CD4-positive, alpha-beta T cell treated with Interleukin-4 for 4 hours (primary cell): Measurements from ENCODE around the gene ALCAM.

Experiments
- DNase-seq: peaks from one replicate; pipeline ENCODE4 v3.0.0-alpha.2; 2020

Gene ALCAM

DNA sequence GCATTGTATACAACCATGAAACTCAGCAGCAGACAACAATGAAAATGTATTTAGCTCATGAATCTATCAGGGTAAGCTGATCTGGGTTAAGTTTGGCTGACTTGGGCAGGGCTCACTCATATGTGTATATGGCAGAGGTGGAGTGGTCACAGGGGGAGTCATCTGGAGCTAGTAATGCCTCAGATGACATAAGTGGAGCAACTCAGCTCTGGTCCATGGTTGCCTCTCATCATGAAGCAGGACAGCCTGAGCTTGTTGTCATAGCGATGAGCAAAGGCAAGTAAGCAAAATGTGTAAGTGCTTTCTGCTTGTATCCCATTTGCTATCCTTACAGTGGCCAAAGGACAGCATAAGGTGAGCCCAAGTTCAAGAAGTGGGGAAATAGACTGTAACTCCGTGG lies 64.5 kb downstream of the ALCAM start:
- DNase-seq = no peak

DNA sequence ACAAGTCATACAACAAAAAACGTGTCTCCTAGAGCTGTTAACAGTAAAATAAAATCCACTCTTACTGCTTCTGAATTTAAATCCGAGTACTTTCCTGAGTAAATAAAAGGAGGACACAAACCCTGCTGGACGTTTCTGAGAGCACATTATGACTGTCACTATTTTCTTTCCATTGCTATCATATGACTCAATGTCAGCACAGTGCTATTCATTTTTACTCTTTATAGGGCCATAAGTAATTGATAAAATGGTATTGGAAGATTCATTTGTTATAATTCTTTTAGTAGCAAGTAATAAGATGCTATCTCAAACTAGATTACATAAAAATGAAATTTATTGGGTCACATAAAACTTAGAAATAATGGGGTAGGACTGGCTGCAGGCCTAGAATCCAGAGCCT lies 68.6 kb downstream of the ALCAM start:
- DNase-seq = no peak

DNA sequence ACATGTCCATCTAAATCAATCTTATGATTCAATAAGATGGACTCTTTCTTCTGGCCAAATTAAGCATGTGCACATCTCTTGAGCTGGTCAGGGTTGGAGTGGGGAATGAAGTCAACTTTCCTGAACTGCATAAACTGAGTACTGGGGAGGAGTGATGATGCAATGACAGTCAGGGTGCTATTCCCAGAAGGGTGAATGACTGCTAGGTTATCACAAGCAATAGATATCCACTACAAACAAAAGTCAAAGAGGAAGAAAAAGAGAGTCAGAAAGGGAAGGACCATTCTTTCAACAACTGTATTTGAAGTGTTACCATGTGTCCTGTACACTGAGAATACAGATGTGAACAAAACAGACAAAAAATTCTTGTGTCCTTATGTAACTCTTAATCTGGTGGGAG lies 70.0 kb downstream of the ALCAM start:
- DNase-seq = no peak

DNA sequence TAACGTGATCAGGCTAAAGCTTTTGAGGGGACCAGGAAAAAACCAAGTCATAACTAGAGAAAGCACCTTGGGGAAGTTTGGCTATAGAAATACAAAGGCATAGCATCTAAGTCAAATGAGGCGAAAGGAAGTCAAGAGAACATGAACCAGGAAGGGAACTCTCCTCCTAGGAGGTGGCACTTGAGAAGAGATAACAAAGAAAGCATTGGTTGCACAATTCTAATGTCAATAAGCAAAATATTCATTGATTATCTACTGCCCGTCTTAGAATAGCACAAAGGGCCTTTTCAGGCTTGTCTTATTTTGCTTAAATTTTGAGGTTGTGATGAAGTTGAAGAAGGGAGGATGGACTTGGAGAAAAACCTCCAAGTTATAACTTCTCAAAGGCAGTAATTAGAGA lies 73.4 kb downstream of the ALCAM start:
- no peak for DNase-seq

DNA sequence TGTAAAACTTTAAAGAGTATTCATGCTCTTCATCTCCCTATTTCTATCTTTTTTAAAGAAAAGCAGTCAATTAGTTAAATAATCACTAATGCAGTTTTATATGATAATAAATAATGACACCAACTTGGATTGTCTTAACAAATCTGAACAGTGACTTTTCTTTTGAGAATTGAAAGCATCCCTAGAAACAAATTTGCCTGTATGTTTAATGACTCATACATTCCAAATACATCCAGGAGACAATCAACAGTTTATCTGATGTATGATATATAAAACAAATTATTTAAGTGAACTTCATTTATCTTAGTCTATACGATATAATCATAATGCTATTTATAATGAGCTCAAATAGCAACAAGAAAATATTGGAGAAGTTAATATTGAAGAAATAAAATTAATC lies 78.0 kb downstream of the ALCAM start:
- DNase-seq = no peak

DNA sequence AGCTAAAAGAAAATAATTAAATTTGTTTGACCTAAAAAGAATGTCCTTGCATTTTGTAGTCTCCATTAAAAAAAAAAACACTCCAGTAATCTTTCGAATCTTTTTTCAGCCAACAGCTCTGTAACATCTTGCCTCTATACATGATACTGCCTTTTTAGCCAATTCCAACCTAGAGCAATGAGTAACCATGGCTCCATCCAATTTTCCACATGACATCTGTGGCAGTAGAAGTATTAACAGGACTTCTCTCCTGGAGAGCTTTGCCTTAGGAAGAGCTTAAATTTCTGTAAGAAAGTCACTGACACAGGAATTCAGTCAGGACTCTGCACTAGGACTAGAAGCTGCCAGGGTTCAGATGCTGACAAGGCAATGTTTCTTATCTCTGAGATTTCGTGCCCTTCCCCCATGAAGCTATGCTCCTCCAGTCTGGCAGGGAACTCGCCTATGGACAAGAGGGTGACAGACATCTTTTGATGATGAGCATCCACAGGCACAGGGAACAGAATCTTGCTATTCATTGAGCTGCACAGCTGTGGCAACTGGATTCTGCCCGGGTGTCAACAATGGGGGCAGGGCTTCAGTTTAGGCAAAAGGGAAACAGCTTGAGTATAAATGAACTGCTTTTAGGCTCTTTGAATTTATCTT lies 81.8 kb downstream of the ALCAM start:
- no peak for DNase-seq

DNA sequence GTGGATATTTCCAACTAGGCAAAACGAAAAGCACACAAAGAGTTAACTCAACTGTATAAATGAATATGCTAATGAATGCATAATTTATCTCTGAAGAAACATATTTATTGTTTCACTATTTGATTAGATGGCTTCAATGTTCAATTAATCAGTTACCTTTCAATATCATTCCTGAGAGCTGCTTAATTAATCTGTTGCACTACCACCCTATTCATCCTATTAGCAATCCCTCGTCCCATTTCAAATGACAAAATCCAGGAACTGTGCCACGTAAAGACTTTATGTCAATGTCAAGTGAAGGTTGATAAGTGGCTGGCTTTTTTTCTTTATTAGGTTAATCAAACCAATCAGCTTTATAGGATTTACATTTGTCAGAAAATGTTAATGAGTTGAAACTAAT lies 82.7 kb downstream of the ALCAM start:
- DNase-seq = no peak

DNA sequence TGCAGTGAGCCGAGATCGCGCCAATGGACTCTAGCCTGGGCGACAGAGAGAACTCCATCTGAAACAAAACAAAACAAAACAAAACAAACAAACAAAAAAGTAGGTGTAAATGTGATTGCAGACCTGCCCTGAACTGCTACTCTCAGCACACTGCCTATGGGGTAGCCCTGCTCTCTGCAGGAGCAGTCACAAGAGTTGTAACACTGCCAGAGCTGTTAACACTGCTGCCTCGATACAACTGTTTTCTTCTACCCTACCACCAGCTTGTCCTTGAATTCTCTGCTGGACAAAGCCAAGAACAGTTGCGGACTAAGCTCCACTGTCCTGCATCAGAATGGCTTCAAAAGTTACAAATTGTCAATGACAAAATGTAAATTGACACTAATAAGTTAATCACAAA lies 89.3 kb downstream of the ALCAM start:
- DNase-seq = no peak

DNA sequence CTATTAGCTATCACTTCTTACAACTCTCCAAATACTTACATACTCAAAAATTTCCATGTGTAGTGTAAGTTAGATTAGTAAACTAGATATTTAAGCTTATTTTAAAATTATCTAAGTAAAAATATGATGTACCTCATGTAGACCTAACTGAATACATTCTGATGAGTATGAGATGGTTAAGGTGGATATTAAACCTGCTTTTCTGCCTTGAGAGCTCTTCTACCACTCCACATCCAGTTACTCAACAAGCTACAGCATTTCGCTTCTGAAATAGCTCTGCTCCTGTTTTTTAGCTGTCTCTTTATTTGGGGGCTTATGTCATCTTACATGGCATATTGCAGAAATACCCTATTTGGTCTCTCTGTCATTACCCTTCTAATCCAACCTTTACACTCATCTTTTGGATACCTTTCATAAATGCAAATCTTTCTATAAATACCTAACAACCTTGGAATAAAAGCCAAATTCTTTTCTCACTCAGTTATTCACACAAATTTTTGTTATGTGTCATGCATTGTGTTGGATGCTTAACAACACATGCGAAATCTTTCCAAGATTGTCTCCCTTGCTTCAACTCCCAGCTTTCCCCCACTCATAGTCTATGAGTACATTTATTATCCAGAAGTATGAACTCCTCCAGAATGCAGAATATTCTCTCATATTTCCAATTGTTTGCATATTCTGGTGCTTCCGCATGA lies 92.0 kb downstream of the ALCAM start:
- no peak for DNase-seq

DNA sequence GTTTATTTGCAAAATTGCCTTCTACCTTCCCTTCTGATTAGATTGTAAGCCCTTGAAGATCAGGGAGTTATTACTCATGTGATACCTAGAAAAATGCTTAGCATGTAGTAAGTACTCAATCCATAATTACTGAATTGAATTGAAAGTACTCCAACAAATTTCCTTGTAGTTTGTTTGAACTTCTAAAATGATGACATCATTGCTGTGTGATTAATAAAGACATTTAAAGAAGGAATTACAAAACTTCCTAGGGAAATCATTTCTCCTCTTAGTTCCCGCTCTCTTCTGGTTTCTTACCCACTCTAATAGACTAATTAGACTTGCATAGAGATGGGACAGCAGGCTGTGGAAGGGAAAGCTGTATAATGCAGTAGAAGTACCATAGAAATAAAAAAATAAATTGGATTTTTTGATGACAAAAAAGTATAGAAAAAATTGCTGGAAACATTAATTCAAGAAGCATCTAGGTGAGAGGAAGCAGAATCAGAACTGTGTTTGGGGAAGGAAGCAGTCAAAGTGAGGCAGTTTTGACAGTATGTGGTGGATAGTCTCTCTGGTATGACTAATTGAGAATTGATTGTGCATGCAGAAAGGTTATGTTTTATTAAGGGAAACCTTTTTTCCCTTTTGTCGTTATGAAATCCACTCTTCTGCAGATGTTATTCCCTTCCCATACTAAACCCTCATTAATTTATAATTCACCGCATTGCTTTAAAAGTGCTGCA lies 93.0 kb downstream of the ALCAM start:
- no peak for DNase-seq

DNA sequence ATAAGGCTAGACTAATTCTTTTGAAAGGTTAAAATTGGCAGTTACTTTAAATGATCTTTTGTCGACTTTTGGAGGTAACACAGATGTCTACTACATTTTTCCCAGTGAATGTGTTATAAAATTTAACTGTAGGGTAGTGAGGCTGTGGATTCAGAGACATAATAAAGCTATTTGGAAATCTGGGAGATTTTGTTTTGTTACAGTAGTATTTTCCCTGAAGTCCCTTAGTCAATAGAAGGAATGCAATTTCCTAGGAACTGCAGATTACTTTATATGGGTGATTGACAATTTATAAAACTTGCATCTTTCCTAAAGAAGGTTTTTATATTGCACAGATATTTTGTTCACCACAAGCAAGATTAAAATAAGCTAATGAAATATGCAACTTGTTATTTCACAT lies 96.9 kb downstream of the ALCAM start:
- DNase-seq = no peak

DNA sequence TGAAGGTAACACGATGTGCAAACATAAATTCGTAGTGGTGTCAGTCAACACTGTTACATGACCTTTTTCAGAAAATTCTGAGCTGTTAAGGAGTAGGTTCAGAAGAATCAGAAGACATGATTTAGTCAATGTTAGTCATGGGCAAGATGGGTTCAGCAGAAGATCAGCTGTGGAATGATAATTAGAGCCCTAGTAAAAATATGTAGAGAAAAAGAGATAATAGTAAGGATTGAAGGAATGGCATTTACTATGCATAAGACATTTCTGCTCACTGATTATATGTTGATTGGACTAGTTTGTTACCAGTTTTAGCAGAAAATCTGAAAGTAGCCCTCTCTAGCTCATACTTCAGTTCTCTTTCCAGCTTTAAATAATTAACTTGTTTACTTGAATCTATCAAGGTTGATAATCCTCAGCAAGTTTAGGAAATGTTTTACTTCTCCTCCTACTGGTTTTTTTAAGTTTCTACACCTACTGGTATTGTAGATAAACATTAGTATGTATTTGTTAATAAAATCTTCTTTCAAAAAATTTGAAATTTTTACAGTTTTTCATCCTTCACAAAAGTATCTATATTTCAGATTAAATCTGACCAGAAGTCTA lies 98.6 kb downstream of the ALCAM start:
- no peak for DNase-seq

DNA sequence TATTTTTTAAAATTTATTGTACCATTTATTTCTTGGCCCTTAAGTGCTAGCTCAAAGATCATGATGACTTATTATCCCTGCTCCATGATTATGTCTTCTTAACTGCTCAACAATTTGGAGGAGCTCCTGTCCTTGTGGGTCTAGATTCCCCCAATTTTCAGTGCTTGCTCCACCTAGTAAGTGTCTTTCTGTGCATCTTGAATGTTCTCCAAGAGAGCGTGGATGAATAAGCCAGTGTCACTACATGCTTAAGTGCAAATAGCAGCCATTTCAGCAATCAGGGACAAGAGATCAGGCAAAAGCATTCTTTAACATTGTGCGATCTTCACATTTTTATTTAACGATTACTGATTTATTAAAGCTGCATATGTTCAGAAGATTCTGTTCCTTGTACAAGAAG lies 99.4 kb downstream of the ALCAM start:
- DNase-seq = no peak

DNA sequence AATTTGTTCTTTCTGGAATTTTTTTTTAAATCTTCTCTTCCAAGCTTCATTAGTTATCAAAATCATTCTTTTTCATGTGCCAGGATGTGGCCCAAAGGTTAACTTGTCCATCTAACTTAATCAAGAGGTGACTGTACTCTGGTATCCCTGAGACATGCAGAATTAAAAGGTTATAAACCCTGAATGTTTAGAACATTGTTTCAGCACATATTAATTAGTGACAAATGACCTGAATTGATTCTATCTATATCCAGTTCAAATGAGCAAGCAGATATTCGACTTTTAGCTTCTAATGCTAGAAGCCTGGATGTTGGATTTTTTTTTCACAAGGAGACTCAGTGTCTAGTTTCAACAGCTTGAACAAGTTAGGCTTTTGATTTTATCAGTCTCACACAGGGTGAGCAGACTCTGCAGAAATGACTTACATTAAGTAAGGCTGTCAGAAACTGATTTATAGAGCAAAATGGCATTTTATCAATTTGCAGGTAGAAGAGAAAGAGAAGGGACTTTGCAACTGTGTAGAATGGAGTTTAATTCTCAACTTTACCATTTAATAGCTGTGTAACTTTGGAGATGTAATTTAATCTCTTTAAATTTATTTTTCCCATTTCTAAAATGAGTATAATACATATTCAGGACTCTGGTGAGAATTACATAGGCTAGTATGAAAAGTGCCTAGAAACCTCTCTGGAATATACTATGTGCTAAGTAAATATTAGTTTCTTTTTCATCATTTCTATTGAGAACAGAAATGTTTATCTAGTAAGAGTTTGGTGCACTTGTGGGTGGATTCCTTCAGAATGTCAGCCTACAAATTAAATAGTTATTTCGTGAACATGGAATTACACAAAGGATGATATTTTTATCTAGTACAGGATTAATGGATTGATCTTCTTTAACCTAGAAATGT lies 100.0 kb downstream of the ALCAM start:
- DNase-seq = no peak

DNA sequence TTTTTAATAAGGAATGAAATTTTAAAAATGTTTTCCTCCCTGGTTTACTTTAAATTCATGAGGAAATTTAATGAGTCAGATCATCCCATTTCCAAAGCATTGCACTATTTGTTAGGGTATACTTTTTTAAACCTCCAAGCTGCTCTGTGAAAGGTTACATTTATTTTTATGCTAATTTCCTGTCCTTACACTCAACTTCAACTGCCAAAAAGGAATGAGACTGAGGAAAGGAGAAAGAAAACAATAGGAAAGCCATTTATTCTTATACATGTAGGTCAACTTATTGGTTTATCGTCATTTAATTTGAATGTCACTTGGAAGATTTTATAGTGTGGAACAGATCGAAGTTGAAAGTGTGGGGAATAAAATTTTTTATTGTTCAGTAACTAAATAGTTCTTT lies 104.1 kb downstream of the ALCAM start:
- DNase-seq = no peak

DNA sequence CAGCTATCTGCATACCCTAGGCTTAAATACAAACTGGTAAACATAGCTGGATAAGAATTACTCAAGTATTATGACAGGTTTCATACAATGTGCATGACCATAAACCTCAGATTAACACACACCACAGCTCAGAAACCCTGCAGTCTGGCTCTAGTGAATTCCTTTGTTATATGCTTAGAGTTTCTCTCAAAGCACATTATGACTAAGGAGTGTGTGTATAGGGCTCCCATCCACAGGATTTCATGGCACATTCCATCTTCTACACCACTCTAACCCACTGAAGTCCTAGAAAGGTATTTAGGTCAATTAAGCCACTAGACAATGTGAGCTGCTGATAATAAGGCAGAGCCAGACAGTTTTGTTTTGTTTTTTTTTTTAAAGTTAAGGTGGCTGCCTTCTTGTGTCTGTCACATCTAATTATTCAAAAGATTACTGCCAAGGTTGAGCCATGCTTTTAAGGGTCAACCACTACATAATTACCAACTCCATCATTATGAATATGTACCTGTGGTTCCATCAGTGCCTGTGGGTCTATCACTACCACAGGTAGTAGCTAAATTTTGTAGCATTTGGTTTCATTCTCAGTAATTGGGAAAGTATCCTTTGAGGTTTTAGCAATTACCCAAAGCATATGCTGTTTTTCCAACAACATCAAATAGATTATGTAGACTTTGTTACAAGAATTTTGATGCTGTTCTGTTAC lies 107.0 kb downstream of the ALCAM start:
- no peak for DNase-seq

DNA sequence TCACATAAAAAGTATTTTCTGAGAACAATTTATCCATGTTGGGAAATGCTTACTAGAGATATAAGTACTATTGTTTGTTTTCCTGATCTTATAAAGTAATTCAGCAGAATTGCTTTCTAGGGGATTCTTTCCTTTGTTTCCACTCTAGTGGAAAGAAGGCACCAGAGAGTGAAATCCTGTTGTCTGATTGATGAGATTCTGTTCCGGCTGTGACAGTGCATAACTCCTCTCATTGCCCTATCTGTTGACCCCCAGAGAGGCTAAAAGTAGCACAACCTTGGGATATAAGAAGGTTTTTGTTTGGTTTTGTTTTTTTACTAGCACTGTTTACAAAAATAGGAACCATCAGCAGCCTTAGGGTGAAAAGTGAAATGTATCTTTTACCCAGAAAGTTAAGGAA lies 114.1 kb downstream of the ALCAM start:
- DNase-seq = no peak

DNA sequence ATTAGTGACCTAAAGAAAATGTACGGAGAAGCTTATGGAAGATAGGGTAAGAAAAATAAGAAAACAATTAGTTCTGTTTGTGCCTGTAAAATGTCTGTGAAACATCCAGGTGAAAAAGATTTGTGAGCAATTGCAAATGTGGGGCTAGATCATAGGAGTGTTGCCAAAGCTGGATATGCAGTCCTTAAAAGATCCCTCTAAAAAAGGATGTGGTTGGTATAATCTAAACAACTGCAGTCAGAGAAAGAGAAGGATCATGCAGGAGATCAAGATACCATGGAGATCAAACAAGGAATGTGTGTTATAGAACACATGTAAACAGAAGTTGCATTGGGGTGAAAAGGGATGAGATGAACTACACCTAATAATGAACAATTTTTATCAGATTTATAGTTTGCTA lies 116.8 kb downstream of the ALCAM start:
- DNase-seq = no peak

DNA sequence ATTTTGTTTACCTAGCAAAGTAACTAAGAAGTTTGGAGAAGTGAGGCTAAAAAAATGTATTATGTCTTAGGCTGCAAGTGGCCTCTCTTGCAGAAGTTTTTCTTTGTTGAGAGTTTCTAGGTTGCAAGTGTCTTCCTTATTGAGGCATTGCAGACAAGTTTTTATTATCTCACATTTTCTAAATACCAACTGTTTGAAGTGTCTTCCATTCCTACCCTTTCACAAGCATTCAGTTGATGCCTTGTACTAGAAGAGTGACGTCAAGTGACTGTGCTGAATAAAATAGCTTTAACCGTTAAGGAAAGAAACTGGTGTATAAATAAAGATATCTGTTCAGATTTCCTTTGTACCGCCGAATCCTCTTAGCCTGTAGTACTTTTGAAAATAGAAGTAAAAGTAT lies 123.3 kb downstream of the ALCAM start:
- DNase-seq = no peak

DNA sequence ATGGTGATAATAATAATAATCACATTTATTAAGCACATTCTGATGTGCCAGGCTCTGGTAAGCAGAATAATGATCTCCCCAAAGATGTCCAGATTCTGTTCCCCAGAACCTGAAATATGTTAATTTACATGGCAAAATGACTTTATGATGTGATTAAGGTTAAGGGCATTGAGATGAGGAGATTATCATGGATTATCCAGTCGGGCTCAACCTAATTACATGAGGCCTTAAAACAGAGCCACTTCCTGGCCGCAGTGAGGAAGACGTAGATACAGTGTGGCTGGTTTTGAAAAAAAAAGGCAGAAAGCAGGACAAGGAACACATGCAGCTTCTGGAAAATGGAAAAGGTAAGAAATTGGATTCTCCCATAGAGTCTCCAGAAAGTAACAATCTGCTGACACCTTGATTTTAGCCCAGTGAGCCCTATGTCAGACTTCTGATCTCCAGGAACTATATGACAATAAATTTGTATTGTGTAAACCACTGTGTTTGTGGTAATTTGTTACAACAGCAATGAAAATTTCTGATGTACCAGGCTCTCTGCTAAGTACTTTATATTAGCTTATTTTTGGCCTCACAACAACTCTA lies 126.7 kb downstream of the ALCAM start:
- no peak for DNase-seq

DNA sequence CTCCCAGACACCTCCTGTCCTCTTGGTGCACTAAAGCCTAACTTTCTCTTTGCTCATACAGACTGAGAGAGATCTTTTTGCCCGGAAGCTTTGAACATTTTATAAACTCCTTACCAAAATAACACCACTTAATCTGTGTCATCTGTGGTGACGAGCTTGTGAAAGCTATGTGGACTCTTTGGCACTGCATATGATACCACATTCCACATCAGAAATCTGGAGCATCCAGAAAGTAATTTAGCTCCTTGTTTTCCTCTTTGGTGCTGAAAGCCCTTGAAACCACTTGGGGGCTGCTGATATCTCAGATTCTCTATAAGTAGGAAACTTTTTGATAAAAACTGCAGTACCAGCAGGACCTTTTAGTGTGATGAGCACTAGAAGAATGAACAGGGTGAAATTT lies 128.3 kb downstream of the ALCAM start:
- DNase-seq = no peak

DNA sequence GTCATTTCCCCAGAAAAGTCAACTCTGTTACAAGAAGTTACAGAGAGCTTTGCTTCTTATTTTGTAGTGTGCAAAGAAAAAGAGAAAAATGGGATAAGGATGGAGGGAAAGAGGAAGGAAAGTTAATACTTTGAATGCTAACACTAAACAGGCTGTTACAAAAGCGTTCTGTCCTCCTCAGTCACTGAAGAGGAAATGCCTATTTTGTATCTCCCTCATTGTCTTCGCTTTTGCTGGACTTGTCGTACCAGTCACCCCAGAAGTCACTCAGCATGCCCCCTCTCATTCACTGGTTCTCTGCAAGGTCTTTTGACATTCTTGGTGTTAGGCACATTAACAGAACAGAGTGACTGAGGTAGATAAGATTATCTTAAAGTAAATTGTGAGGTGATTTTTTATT lies 129.6 kb downstream of the ALCAM start:
- DNase-seq = no peak
